Measurements from ENCODE around the gene SGSH.

The SGSH gene

DNA sequence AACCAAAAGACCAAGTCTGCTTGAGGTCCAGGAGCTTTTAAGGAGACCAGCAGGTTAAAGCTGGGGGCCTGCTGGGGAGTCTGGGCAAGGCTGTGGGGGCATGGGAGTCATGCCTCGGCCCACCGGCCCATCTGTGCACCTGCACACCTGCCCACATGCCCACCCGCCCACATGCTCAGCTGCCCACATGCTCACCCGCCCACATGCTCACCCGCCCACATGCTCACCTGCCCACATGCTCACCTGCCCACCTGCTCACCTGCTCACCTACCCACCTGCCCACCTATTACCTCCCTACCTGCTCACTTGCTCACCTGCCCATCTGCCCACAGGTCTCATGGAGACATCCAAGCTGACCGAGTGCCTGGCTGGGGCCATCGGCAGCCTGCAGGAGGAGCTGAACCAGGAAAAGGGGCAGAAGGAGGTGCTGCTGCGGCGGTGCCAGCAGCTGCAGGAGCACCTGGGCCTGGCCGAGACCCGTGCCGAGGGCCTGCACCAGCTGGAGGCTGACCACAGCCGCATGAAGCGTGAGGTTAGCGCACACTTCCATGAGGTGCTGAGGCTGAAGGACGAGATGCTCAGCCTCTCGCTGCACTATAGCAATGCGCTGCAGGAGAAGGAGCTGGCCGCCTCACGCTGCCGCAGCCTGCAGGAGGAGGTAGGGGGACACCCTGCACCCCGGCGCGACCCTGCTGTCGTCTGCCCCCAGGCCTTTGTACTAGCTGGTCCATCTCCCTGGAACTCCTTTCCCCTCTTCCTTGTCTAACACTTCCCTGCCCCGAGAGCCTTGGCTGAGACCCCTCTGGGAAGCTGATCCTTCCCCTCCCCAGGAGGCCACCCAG, 36.3 kb downstream of the SGSH start:
- no peak for DNase-seq (ENCODE audit: low spot score)

DNA sequence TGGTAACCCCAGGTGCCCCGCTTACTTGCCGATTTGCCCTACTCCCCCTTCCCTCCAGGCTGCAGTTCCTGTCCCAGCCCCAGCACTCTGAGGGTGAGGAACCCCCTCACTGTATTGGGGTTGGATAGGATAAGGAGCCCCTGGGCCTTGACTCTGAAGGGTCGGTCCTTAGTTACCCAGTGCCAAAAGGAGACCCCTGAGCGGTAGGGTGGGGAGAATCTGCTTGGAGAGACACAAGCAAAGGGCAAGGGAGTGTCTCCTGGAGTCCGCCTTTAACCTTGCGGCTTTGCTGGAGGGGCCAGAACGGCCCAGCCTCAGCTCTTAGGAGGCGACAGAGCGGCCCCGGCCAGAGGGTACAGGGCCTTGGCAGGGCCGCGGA, 37.3 kb downstream of the SGSH start:
- DNase-seq (ENCODE audit: low spot score): no peak

DNA sequence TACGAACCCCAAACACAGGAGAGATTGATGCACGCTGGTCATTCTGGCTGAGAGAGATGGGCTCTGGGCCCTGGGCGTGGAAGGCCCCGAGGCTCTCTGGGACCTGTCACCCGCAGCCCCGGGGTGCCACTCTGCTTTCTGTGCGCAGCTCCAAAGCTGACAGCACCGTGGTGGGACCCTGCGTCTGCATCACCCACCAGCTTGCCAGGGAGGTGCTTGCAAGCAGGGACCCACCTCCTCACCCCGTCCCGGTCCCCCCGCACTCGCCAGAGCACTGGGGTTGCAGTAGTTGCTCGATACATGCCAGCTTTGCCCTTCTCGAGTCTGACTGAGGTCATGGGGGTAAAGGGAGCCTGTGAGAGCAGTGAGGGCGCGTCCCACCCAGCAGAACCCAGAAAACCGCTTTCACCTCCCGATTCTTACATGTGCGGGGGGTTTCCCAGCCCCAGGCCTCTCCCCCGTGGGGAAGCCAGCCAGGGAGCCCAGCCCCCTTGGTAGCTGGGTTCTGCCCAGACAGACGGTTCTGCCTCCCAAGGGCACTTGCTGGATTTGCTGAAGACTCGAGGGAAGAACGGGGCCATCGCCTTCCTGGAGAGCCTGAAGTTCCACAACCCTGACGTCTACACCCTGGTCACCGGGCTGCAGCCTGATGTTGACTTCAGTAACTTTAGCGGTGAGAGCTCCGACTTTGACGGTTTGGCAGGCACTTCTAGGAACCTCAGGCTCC, 37.9 kb downstream of the SGSH start:
- no peak for DNase-seq (ENCODE audit: low spot score)

DNA sequence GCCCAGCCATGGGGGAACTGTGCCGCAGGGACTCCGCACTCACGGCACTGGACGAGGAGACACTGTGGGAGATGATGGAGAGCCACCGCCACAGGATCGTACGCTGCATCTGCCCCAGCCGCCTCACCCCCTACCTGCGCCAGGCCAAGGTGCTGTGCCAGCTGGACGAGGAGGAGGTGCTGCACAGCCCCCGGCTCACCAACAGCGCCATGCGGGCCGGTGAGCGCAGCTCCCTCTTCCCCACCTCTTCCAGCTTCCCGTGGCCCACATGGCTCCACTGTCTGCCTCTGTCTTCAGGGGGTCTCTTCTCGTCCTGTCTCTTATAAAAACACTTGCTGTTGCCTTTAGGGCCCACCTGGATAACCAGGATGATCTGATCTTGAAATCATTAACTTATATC, 38.7 kb downstream of the SGSH start:
- no peak for DNase-seq (ENCODE audit: low spot score)

DNA sequence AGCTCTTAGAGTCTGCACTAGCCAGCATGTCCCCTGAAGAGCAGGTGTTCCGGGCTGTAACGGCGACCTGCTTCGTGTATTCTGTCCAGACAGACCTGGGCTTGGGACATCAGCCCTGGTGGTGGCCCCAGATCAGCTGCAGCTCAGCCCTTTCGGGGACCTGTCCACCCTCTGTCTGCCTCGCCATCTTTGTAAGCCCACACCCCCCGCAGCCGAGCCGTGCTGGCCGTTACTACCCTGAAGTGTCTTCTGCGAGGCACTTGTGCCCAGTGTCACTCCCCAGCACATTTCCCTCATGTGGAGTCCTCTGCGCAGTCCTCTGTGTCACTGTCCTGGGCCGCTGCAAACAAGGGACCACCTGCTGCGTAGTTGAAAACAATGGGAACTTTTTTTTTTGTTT, 39.9 kb downstream of the SGSH start:
- no peak for DNase-seq (ENCODE audit: low spot score)

DNA sequence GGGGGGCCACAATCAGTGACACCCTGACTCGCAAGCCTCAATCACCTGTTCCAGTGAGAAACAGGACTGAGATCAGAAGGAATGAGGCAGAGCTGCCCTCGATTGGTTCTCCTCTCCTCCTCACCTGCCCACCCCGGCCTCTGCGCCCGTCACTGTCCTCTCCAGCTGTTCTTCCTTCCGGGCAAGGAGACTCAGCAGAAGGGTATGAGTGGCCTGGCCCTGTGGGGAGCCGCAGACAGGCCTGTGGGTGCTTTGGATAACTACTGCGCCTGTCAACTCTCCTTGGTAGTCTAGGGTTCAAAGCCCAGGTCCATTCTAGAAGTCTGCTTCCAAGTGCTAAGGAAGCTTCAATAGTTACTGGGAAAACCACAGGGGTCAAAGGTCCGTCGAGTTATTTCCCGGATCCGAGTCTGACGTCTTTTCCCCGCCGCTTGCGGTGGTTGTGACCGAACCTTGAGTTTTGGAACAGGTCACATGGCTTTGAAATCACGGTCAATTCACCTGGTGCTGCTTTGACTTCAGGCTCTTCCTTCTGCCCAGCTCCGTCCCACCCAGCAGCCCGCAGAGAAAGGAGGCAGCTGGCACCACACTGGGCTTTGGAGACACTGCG, 42.0 kb downstream of the SGSH start:
- no peak for DNase-seq (ENCODE audit: low spot score)

DNA sequence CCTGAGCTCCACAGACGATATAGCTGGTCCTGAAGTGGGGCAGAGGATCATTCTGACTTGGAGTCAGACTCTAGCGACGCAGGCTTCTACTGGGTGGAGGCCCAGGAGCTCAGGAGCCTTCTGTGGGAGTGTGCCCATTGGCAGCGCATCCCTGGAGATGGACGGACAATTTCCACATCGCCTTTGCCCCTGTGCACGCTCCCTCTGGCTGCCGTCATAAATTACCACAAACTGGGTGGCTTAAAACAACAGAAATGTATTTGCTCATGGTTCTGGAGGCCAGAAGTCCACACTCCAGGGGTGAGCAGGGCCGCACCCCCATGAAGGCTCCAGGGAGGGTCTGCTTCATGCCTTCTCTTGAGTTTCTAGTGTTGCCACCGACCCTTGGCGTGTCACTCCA, 43.4 kb downstream of the SGSH start:
- no peak for DNase-seq (ENCODE audit: low spot score)

DNA sequence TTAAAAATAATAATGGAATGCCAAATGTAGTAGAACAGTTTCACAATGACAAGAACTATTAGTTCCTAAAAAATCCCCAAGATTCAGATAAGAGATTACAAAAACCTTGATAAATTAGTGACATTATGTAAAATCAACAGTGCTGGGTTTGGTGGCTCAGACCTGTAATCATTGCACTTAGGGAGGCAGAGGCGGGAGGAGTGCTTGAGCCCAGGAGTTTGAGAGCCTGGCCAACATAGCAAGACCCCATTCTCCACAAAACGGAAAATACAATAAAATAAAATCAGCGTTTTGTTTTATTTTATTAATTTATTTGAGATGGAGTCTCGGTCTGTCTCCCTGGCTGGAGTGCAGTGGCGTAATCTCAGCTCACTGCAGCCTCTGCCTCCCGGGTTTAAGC, 46.2 kb downstream of the SGSH start:
- DNase-seq (ENCODE audit: low spot score): no peak

DNA sequence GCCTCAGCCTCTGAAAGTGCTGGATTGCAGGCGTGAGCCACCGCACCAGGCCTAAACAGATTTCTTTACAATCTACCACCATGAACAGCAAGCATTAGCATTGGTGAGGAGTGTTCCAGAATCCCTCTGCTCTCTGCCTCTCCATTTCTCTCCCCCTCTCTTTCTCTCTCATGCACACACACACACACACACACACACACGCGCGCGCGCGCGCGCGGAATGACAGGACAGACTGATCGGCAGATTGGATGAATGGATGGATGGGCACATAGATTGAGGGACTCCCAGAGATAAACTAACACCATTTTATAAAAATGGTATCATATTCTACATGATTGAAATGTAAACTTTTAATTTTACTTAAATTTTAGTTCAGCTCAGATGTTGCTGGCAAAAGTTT, 47.0 kb downstream of the SGSH start:
- no peak for DNase-seq (ENCODE audit: low spot score)

DNA sequence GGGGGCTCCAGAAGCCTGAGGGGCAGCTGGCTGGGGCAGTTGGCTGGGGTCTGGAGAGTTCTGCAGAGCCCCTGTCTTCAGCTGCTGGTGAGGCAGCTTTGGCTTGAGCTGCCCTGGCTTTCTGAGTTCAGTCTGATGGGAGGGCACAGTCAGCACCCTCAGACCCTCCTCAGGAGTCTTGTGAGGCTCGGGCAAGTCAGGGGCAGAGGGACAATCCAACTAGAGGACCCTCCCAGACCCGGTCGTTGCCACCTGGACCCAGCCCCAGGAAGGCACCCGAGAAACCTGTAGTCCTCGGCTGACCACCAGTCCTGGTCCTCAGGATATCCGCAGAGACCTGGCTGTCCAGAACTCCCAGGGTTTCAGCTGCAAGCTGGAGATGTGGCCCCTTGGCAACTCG, 48.5 kb downstream of the SGSH start:
- DNase-seq (ENCODE audit: low spot score): no peak

DNA sequence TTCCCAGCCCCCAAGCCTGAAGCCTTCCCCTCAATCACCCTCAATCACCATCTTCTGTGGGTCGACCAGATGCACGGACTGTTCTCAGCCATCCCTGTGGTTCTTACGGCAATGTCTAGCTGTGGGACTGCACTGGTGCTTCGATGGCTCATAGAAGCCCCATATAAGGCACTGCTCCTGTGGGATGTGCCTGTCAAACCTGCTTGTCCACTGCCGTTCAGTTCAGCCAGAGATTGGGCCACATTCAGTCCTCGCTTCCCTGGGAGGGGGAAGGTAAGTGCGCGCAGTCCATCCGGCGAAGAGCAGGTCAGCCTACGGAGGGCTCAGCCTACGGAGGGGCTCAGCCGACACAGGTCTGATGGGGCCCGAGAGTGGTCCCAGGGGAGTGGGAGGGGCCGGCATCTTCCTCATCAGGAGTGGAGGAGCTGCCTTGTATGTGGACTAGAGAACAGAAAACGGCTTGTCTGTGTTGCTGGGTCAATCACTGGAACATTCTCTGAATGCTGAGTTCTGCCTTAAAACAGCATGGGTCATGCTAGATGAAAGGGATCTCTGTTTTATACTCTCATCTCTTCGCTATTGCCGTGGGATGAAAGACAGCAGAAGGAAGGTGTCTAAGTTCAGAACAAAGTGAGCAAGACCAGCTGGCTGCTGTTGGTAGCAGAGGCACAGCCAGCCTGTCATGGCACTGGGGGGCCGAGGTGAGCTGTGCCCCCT, 50.2 kb downstream of the SGSH start, which contains the start of gene CARD14:
TSS of gene CARD14 (plus strand) at position 247 of the 717 bp plus-strand sequence. CDS start 11,409 bp downstream, outside the sequence.
- DNase-seq (ENCODE audit: low spot score): no peak

DNA sequence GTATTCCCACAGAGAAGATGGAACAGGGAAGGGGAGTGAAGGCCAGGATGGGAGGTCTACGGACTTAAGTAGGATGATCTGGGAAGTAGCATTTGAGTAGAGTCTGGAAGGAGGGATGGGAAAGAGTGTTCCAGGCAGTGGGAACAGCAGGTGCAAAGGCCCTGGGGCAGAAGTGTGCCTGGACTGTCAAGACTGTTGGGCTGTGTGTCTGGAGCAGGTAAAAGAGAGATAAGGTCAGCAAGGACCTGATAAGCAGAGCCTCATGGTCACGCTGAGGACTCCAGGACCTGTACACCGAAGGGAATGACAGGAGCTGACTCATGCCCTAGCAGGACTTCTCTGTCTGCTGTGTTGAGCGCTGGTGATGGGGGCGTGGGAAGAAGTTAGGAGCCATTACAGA, 51.0 kb downstream of the SGSH start:
- no peak for DNase-seq (ENCODE audit: low spot score)

DNA sequence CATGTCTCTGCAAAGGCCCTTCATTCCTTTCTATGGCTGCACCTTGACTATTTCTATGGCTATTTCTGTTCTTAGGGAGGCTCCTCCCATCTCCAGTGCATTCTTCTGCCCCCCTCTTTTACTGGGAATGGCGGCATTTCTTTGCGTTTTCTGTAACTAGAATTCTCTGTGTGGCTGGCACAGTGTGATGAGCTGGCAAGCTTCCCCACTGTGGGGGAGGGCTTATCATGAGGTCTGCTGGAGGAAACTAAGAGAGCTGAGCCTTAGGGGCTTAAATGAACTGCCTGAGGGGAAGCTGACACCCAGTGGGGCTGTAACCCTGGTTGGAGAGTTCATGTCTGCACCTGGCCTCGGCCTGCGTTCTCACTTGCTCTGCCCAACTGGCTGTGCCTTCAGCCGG, 51.8 kb downstream of the SGSH start:
- DNase-seq (ENCODE audit: low spot score): no peak

DNA sequence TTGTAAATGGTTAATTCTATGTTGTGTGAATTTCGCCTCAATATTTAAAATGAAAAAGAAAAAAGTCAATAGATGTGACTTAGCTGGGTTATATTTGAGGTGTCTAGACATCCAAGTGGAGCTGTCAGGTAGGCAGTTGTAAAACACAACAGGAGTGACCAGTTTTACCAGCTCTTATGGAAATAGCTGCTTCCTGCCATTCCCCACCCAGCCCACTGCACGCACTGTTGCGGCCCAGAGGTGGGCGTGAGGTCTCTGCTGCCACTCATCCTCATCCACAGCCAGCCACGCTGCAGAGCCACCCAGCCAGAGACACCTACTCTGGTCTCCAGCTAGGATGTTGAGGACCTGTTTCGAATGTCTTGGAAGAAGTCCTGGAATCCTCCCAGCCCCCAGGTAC, 53.7 kb downstream of the SGSH start:
- DNase-seq (ENCODE audit: low spot score): no peak

DNA sequence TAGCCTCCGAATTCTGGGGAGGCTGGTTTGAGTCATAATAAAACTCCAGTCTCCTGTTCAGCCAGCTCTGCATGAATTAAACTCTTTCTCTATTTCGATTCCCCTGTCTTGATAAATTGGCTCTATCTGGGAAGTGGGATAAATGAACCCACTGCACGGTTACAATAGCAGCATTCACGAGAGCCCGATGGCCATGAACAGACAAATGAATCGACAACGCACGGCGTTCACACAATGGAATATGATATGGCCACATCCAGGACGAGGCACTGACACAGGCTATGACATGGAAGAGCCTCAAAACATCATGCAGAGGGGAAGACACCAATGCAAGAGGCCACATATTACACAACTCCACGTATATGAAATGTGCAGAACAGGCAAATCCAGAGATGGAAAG, 55.9 kb downstream of the SGSH start:
- no peak for DNase-seq (ENCODE audit: low spot score)

DNA sequence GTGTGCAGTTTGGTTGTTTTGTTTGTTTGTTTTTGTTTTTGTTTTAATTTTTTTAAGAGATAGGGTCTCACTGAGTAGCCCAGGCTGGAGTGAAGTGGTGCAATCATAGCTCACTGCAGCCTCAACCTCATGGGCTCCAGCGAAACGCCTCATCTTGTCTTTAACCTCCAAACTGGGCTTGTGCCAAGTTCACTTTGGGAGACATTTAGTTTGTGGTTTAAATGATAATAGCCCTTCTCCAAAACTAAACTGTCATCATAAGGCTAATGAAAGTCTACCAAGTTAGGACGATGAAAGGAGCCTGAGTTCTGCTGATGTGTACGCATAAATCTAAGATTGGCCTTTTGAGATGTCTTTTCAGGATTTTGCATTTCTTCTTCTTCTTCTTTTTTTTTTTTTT, 56.8 kb downstream of the SGSH start:
- DNase-seq (ENCODE audit: low spot score): no peak

DNA sequence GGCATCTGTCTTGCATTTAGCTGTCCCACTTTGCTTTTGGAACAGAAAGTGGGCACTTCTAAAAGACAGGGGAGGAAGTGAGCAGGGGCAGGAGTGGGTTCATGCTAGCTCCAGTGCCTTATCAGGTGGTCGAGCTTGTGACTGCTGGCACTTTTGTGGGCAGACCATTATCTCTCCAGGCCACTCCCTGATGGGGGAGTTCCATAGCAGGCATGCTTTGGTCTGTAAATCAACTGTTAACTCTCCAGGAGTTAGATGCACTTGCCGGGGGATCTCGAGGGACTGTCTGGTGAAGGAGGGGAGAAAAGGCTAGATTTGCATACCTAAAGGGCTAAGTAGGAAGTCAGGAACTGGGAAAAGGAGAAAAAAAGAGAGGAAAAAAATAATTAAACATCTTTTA, 59.6 kb downstream of the SGSH start:
- no peak for DNase-seq (ENCODE audit: low spot score)

All from hematopoietic multipotent progenitor cell treated with erythropoietin and hydrocortisone succinate and interleukin-3 and kit ligand, for 17 days (in vitro differentiated cells).